EL (cell line): ENCODE data around the gene EVI5L.
"Not testable (repeated sequence)": the region's sequence is repeated elsewhere in the genome, so short reads cannot be mapped to it uniquely, and the experiment has no call there.

Experiments used
- DNase-seq: peaks from one replicate; pipeline ENCODE4 v3.0.0-alpha.2; 2016

EVI5L gene

DNA sequence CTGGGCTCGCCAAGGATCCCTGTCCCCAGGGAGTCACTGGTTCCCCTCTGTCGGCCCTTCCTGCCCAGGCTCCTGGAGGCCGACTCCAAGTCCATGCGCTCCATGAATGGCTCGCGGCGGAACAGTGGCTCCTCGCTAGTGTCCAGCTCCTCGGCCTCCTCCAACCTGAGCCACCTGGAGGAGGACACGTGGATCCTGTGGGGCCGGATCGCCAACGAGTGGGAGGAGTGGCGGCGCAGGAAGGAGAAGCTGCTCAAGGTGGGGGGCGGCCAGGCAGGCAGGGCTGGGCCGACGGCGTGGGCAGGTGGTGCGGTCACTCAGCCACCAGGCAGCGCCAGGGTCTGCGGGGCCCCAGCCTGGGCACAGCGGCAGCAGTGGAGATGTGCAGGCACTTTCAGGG, 17.6 kb downstream of the EVI5L start:
- DNase-seq: no peak

DNA sequence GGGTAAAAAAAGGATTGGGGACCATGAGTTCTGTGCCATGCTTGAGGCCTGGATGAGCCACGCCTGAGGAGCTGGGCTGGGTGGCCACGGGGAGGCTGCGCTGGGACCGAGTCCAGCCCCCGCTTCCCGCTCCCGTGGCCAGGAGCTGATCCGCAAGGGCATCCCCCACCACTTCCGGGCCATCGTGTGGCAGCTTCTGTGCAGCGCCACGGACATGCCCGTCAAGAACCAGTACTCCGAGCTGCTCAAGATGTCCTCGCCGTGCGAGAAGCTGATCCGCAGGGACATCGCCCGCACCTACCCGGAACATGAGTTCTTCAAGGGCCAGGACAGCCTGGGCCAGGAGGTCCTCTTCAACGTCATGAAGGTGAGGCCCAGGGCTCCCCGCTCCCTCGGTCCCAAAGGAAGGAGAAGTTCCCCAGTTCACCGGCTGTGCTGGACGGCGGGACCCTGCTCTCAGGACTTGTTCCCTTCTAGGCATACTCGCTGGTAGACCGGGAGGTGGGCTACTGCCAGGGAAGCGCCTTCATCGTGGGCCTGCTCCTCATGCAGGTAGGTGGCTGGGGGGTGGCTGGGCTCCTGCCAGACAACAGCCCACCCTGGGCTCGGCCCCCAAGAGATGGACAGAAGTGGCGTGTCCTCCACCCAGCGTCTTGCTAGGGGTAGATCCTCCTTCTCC, 18.9 kb downstream of the EVI5L start:
- DNase-seq: no peak

DNA sequence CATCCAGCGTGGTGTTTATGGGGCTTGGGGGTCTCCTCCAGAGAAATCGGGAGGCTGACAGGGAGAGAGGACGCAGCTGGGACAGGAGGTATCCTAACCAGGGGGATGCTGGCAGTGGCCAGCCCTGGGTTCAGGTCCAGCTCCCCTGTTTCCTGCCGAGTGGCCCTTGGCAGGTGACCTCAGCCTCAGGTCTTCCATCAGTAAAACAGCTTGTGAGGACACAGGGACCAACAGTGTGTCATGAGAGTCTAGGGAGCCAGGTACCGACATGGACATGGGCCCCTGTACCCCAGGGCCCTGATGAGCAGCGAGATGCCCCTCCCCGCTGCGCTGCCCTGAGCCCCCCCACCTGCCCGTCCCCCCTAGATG, 19.6 kb downstream of the EVI5L start:
- DNase-seq: no peak

- DNase-seq: no peak
These were observed 20.2 kb downstream of the EVI5L start for GRCh38 chr19:7850000-7850813.

DNA sequence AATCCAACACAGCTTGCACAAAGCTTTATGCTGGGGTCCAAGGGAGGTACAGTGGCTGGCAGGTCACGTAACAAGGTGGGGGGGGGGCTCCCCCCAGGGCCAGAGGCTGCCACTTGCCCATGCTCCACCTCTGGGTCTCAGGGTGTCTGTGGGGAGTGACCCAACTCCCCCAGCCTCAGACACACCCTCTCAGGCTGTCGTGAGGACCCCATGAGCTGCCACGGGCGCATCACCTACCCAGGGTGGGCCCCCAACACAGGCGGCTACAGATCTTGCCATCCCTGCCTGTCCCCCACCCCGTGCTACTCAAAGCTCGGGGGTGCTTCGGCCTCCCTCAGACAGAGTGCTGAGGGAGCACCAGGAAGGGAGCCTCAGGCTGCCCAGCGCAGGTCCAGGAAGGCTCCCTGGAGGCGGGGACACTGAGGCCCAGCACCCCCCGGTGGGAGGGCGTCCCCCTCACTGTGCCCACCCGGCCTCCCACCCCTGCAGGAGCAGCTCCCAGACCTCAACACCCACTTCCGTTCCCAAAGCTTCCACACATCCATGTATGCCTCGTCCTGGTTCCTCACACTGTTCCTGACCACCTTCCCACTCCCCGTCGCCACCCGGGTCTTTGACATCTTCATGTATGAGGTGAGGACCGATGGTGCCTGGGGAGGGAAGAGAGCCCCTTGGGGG, 21.1 kb downstream of the EVI5L start:
- DNase-seq: no peak

- no peak for DNase-seq
These were observed 21.8 kb downstream of the EVI5L start for GRCh38 chr19:7851623-7852500.

GRCh38 chr19:7852851-7853769, 23.1 kb downstream of the EVI5L start:
- peak; percentile 50 for DNase-seq

DNA sequence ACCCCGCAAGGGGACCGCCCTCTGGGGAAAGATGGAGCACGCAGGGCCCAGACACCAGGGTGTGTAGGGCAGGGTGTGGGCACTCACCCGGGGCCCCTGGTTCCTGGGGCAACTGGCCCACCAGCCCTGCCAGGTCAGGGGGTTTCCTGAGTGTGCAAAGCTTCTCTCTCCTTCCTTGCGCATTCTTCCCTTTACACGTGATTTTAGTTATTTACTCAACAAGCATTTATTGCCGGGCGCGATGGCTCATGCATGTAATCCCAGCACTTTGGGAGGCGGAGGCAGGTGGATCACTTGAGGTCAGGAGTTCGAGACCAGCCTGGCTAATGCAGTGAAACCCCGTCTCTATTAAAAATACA, 23.7 kb downstream of the EVI5L start:
- DNase-seq: no peak

DNA sequence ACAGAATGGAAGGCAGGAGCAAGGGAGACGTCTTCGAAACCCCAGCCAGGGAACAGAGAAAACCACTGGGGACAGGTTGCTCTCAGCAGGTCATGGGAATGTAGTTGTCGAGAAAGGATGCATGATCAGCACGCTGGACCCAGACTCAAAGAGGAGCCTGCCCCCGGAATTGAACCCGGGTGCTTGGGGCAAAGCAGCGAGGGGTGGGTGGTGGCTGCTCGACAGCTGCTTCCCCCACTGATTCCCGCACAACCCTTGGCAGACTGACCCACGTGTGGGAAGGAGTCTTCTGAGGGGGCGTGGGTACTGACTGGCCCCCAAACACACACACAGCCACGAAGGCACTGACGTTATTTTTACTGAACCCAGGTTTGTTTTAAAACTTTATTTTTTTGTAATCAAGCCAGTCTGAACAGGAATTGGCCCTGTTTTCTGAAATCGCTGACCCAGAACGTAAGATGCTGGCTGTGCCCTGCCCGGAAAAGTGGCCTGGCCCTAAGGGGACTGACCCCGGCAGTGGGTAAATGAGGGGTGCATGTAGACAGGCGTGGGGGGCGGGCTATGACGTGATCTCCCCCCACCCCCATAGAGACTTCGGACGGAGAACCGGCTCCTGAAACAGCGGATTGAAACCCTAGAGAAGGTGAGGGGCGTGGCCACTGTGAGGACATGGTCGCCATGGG, 25.5 kb downstream of the EVI5L start:
- DNase-seq: no peak

DNA sequence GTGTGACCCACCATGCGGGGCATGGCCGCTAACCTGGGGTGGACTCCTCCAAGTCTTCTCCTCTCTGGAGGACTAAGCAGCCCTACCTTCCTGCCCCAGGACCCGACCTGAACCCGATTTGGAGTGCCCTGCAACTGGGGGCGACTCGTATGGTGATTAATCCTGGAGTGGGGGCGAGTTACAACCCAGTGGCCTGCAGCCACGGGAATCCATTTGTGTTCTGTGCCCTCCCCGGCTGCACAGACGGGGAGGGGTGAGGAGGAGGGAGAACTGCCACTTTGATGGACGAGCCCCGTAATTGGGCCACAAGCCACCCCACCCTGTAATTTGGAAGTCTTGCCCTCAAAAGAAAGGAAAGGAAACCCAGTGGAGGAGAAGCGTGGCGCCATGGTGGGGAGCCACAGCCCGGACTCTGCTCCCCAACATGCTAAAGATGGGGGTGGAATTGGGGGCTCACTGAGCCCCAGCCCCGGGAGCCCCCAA, 26.1 kb downstream of the EVI5L start:
- DNase-seq: no peak

DNA sequence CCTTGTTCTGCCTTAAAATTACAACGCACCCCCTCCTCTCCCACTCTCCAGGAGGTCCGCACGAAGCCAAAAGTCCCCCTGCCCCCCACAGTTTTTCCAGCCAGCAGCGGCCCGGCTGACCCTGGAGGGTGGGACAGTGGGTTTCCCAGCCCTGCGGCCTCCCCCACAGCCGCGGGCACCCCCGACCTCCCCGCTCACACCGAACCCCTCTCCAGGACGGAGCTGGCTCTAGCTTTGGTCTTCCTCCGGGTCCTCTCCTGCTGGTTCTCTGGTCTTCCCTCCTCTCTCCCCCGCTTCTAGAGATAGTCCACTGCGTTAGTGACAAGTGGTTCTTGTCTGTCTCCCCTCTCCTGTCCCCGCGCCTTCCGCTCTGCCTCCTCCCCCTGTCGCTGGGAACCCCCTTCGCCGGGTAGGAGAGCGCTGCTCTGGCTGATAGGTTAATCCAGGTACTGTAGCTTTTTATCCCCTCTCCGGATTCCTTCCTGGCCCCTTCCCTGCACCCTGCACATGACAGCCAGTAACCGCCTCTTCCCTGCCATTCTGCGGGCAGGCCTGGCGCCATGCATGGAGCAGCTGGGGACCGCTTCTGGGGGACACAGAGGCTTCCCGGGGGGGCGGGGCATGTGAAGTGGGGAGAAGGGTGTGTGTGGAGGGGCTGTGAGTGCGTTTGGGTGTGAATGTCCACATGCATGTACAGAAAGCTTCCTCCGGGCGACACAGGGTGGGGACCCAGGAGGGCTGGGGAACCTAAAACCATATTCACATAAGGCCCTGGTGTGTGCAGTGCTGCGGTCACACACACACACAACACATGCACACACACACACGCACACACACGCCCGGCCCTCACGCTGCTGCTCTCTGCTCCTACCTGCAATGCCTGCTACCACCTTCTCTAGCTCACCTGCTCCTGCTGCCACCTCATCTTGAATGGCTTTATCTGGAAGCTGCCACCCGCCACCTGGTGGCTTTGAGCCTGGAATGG, 27.0 kb downstream of the EVI5L start:
- DNase-seq: no peak

DNA sequence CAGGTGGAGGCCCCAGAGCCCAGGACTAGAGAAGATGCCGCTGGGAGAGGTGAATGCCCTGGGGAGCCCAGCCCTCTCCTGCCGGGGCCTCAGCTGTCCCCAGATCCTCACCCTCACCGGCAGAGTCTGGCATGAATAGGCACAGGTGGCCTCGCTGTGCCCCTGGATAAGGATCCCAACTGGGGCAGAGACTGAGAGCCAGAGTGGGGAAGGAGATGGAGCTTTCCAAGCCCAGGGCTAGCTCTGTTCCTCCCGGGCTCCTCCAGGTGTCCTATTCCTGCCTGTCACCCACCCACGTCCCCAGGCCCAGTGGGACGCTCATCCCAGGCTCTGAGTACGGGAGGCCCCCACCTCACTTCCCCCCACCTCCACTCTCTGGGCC, 27.7 kb downstream of the EVI5L start:
- no peak for DNase-seq

- no peak for DNase-seq
These were observed 28.2 kb downstream of the EVI5L start for GRCh38 chr19:7858109-7858770.

DNA sequence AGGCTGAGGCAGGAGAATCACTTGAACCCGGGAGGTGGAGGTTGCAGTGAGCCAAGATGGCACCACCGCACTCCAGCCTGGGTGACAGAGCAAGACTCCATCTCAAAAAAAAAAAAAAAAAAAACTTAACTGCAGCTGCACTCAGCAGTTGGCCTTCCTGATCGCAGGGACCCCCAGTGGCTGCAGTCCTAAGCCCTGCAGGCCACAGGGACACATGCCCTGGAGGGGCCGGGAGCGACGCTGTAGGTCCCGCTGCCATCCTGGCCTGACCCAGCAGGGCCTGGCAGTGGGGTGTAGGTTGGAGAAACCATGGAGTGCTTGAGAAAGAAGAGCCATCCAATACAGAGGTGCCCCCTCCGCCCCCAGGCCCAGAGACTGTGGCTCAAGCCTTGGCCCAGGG, 29.1 kb downstream of the EVI5L start:
- DNase-seq: not testable (repeated sequence)

DNA sequence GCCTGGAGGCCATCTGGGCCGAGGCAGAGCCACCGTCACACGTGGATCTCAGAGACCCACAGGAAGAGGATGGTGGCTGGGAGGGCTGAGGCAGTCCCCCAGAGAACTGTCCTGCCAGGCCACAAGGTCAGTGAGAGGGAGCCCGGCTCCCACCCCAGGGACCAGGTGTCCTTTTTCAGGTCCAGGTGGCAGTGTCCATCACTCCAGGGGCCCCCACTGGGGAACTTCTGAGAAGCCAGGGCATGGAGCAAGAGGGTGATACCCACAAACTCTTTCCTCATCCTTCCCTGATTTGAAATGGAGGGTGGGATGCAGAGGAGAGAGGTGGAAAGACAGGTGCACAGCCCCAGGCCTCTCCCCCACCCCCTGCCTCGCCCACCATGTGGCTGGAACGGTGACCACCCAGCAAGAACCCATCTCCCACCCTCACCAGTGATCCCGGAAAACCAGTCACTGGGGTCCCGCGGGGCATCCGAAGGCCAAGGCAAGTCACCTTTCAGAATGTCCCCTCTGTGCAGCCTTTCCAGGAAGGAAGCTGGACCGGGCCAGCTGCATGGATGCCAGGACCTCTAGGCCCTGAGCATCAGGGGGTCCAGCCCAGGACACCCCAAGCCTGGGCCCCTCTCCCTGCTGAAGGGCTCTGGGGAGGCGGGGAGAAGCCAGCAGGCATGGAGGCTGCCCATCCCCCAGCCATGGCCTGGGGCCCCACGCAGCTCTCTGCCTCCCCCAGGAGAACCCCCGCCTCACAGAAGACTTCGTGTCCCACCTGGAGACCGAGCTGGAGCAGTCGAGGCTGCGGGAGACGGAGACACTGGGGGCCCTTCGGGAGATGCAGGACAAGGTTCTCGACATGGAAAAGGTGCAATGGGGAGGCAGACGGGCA, 30.1 kb downstream of the EVI5L start:
- DNase-seq: no peak

GRCh38 chr19:7860714-7861618, 30.9 kb downstream of the EVI5L start:
- no peak for DNase-seq
